Activated CD4-positive, CD25-positive, alpha-beta regulatory T cell treated with anti-CD3 and anti-CD28 coated beads, Interleukin-2, amount 50 U/mL, for 16 hours (primary cell): ENCODE measurements around the gene ADPRH.

Experiments
- DNase-seq: peaks from one replicate; pipeline ENCODE4 v3.0.0-alpha.2; 2020; ENCODE audit warnings: low read depth, low spot score

Gene ADPRH

DNA sequence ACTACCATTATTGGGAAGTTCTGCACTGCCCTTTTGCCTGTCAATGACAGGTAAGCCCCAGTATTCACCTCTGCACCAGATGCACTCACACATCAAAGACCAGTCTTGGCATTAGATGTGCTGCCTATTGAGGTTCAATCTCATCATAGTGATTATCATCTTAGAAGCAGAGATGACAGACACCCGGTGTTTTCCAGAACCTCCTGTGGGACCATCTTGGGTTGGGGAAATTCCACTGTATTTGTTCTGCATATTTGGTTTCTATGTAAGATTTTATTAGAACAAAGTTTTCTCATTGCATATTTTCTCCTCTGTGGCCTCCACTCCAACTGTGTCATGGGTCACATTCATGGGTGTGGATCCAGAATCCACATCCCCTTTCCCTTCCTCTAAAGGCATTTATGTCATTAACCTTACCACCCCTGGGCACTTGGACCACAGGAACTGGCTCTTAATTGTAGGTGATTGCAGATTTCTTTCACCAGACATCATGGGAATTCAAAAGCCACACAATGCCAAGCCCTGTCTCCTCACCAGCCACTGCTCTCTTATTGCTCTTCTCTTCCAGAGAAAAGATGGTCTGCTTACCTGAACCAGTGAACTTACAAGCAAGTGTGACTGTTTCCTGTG lies 49.6 kb downstream of the ADPRH start:
- DNase-seq, result no peak

- DNase-seq, result no peak
These were observed 51.0 kb downstream of the ADPRH start for GRCh38 chr3:119630128-119630879.

DNA sequence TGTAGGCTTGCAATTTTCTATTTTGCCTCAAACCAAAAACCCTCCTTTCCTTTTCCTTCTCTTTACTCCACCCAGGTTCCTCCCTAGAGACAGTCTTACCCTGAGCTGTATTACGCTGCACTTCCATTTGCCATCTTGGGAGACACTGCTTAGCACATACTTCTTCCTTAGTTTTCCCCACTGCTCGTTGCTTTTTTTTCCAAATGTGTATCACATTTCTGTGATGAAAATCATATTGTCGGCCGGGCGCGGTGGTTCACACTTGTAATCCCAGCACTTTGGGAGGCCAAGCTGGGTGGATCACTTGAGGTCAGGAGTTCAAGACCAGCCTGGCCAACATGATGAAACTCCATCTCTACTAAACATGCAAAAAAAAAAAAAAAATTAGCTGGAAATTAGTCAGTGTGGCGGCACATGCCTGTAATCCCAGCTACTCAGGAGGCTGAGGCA lies 51.6 kb downstream of the ADPRH start:
- DNase-seq, result no peak

DNA sequence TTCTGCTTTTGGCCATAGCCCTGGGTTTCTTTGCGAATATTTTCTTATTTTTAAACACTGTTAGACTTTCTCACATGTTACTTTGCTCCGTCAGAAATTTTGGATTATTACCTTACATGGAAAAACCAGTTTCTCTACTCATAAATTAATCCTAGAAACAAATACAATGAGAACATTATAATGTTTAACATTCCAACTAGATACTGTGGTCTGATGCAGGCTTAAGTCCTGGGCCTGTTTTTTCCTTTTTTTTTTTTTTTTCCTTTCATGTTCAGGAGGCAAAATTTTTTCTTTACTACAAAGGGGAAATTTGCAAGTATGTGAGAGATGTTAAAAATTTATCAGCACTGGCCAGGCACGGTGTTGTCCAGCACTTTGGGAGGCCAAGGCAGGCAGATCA lies 52.2 kb downstream of the ADPRH start:
- DNase-seq, result no peak

DNA sequence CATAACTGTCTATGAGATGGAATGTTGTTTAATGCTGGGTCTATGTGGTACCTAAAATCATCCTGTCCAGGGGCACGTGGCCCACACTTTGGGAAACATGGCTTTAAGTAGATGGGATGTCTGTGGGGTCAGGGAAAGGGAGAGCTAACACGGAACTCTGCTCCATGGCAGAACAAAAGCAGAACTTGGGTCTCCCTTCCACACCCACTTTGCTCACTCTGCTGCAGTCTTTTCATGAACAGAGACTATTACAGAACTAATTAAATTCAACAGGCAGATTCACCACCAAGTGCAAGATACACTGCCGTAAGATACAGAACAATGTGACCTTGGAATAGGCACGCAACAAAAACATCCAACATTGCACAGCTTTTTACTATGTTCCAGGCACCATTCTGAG lies 52.9 kb downstream of the ADPRH start:
- DNase-seq, result no peak

DNA sequence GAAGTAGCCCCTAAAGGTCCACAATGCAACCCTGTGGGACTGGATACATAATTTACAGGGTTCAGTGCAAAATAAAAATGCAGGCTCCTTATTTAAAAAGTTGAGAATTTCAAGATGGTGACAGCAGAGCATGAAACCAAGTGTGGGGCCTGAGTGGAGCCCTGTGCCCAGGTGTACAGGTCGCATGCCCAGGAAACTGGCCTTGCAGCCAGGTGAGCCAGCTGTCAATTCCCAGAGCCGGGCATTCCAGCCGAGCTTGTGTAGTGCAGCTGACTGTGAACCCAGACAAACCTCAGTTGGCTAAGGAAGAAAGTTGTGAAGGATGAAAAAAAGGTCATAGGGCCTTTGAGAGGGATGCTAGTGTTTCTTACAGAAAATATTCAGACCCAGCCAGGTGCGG lies 53.5 kb downstream of the ADPRH start:
- DNase-seq, result no peak

DNA sequence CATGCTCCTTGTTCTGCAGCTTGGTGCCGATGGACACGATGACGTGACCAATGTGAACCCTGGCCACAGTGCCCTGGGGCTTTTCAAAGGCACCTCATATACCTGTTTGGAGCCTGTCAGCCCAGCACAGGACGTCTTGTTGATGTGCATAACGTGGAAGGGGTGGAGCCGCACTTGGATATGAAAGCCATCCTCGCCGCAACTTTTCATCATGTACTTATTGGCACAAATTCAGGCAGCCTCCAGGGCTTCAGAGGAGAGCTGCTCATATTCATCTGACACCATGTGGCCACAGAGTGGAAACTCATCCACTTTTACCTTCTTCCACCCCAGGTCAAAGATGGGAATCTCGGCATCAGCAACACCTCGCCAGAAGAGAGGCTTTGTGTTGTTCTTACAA lies 56.4 kb downstream of the ADPRH start:
- DNase-seq, result no peak

- no peak for DNase-seq
These were observed 57.0 kb downstream of the ADPRH start for GRCh38 chr3:119636249-119636648.

- DNase-seq, result no peak
These were observed 57.8 kb downstream of the ADPRH start for GRCh38 chr3:119636891-119637611.

- DNase-seq, result no peak
These were observed 58.6 kb downstream of the ADPRH start for GRCh38 chr3:119637679-119638477.
